IMR-90 (cell line): ENCODE results near the gene PUM2. TPM values are rescaled to one million over a fixed set of nuclear protein-coding genes. Genes with fewer than 3 reads are reported as not detected.
A peak's percentile ranks its signal among the peaks of the same experiment; 100 is the strongest.

ENCODE experiments used
- ATAC-seq: fragments of 200-7000 bp; cut with Tn5 transposase; 2 replicates; pipeline ENCODE4 v1.9.1; 2020; ENCODE audit warnings: low read depth, mild to moderate bottlenecking, moderate library complexity
- BruUV-seq: library from RNA; stranded (reverse); fragments of 400-500 nt; replicated peaks from 2 replicates; lab custom pipeline; 2021; lab: Mats Ljungman, UMichigan
- CTCF ChIA-PET: fragments of 300-600 bp; formaldehyde crosslinking; extraction: SDS; loops from one replicate; lab custom pipeline; 2021; ENCODE audit warnings: antibody characterized with exemption; lab: Yijun Ruan, JAX
- POLR2A ChIA-PET: fragments of 300-600 bp; sonication (Branson Sonifier 250); formaldehyde crosslinking; loops from one replicate; lab custom pipeline; 2022; ENCODE audit warnings: antibody characterized with exemption; ENCODE audit not compliant: unreplicated experiment; lab: Charles Lee
- DNase-seq: peaks from one replicate; pipeline ENCODE4 v3.0.0; 2013
- H2AFZ ChIP-seq: replicated peaks from 2 replicates; pipeline ENCODE3; 2013; ENCODE audit warnings: low read length, mild to moderate bottlenecking; ENCODE audit not compliant: poor library complexity
- H2AK5ac ChIP-seq: 2 replicates; pipeline ENCODE4 v1.6.1; 2013; ENCODE audit warnings: low read depth, low read length, inconsistent platforms
- H2AK9ac ChIP-seq: replicated peaks from 2 replicates; pipeline ENCODE3; 2013; ENCODE audit warnings: mild to moderate bottlenecking, low read depth, low read length, moderate library complexity; ENCODE audit not compliant: poor library complexity
- H2BK120ac ChIP-seq: 2 replicates; pipeline ENCODE4 v1.6.1; 2013; ENCODE audit warnings: low read depth, low read length, inconsistent platforms
- H2BK15ac ChIP-seq: 3 replicates; pipeline ENCODE4 v1.6.1; 2013; ENCODE audit warnings: low read depth, low read length, inconsistent platforms
- H2BK20ac ChIP-seq: 2 replicates; pipeline ENCODE4 v1.6.1; 2013; ENCODE audit warnings: low read depth, mild to moderate bottlenecking, inconsistent platforms, low read length, moderate library complexity
- H2BK5ac ChIP-seq: 2 replicates; pipeline ENCODE4 v1.6.1; 2013; ENCODE audit warnings: mild to moderate bottlenecking, low read depth, low read length, inconsistent platforms; ENCODE audit not compliant: poor library complexity, severe bottlenecking
- H3K14ac ChIP-seq: replicated peaks from 2 replicates; pipeline ENCODE4 v1.6.1; 2013; ENCODE audit warnings: low read depth, low read length, inconsistent platforms
- H3K18ac ChIP-seq: 2 replicates; pipeline ENCODE4 v1.6.1; 2013; ENCODE audit warnings: low read depth, low read length, control low read depth
- H3K23ac ChIP-seq: 2 replicates; pipeline ENCODE4 v1.6.1; 2013; ENCODE audit warnings: low read depth, low read length, inconsistent platforms
- H3K27ac ChIP-seq: 2 replicates; pipeline ENCODE4 v1.5.1; 2013; ENCODE audit warnings: mild to moderate bottlenecking, control low read depth, low read length; ENCODE audit not compliant: insufficient read depth
- H3K27me3 ChIP-seq: 2 replicates; pipeline ENCODE4 v1.6.1; 2013; ENCODE audit warnings: low read length; ENCODE audit not compliant: control insufficient read depth, insufficient read depth
- H3K36me3 ChIP-seq: 2 replicates; pipeline ENCODE4 v1.6.1; 2013; ENCODE audit warnings: low read length, mixed read lengths; ENCODE audit not compliant: control insufficient read depth, insufficient read depth
- H3K4ac ChIP-seq: 2 replicates; pipeline ENCODE4 v1.6.1; 2013; ENCODE audit warnings: low read depth, low read length, inconsistent platforms
- H3K4me1 ChIP-seq: 2 replicates; pipeline ENCODE4 v1.6.1; 2013; ENCODE audit warnings: low read length, mixed read lengths; ENCODE audit not compliant: control insufficient read depth, insufficient read depth
- H3K4me2 ChIP-seq: 2 replicates; pipeline ENCODE4 v1.6.1; 2013; ENCODE audit warnings: low read depth, mild to moderate bottlenecking, control low read depth, low read length, moderate library complexity
- H3K4me3 ChIP-seq: 2 replicates; pipeline ENCODE4 v1.5.1; 2013; ENCODE audit warnings: low read depth, mild to moderate bottlenecking, control low read depth, low read length, moderate library complexity; ENCODE audit not compliant: insufficient read depth
- H3K56ac ChIP-seq: 2 replicates; pipeline ENCODE4 v1.6.1; 2013; ENCODE audit warnings: low read length, inconsistent platforms; ENCODE audit not compliant: insufficient read depth; ENCODE audit errors: extremely low read depth
- H3K79me1 ChIP-seq, 2 experiments: 2 replicates each; pipeline ENCODE4 v1.6.1; 2013; ENCODE audit warnings: low read length in 2 of 2, inconsistent platforms in 1 of 2, low read depth in 1 of 2
- H3K9ac ChIP-seq: 2 replicates; pipeline ENCODE4 v1.6.1; 2013; ENCODE audit warnings: low read depth, low read length, control low read depth
- H3K9me1 ChIP-seq: 2 replicates; pipeline ENCODE4 v1.6.1; 2013; ENCODE audit warnings: low read length, inconsistent platforms; ENCODE audit not compliant: insufficient read depth
- H3K9me3 ChIP-seq: 2 replicates; pipeline ENCODE4 v1.6.1; 2013; ENCODE audit warnings: low read length; ENCODE audit not compliant: control insufficient read depth, insufficient read depth
- H4K20me1 ChIP-seq: 2 replicates; pipeline ENCODE4 v1.6.1; 2013; ENCODE audit warnings: low read length, inconsistent platforms; ENCODE audit not compliant: insufficient read depth
- H4K5ac ChIP-seq: 2 replicates; pipeline ENCODE4 v1.6.1; 2013; ENCODE audit warnings: mild to moderate bottlenecking, low read depth, low read length, control low read depth
- H4K8ac ChIP-seq, 2 experiments: 2 replicates each; pipeline ENCODE4 v1.6.1; 2013; ENCODE audit warnings: low read depth in 2 of 2, low read length in 2 of 2, control low read depth in 1 of 2, inconsistent platforms in 1 of 2
- H4K91ac ChIP-seq: 2 replicates; pipeline ENCODE4 v1.6.1; 2013; ENCODE audit warnings: low read depth, low read length, inconsistent platforms; ENCODE audit not compliant: insufficient read depth
- NFE2L2 ChIP-seq: fragments of 150-350 bp; IDR thresholded peaks from 2 replicates; pipeline ENCODE4 v1.6.1; 2016; ENCODE audit warnings: low read depth, mild to moderate bottlenecking, low read length
- POLR2A ChIP-seq: IDR thresholded peaks from 2 replicates; pipeline ENCODE4 v1.6.1; 2012; ENCODE audit warnings: mild to moderate bottlenecking, low read depth, low read length
- RAD21 ChIP-seq: IDR thresholded peaks from 2 replicates; pipeline ENCODE4 v1.6.1; 2012; ENCODE audit warnings: low read length, improper control_type of control experiment
- RCOR1 ChIP-seq: IDR thresholded peaks from 2 replicates; pipeline ENCODE4 v1.6.1; 2012; ENCODE audit warnings: mild to moderate bottlenecking, low read length, improper control_type of control experiment; ENCODE audit not compliant: insufficient replicate concordance
- RFX5 ChIP-seq: IDR thresholded peaks from 2 replicates; pipeline ENCODE4 v1.8.0; 2012; ENCODE audit warnings: low read depth, mild to moderate bottlenecking, low read length, moderate library complexity
- WGBS, 2 experiments: methylation state at CpG; one replicate each; pipeline versions ENCODE4 v1.1.5 to v1.1.7; 2013; ENCODE audit warnings: missing lambda C conversion rate in 2 of 2; ENCODE audit not compliant: insufficient read length in 1 of 2; ENCODE audit errors: extremely low coverage in 2 of 2; 5-methylcytosine and 5-hydroxymethylcytosine counted together
- dilution Hi-C: fragments of 300-500 bp; cut with HindIII; formaldehyde crosslinking; loops from one replicate; pipeline ENCODE4 v1.14.3; 2018; ENCODE audit warnings: low sequenced_read_pairs; ENCODE audit not compliant: unreplicated experiment
- in situ Hi-C: fragments of 300-500 bp; cut with MboI; formaldehyde crosslinking; loops from 3 replicates; pipeline ENCODE4 v1.14.3; 2019; ENCODE audit warnings: low sequenced_read_pairs, inconsistent platforms, mixed read lengths
- intact Hi-C: fragments of 100-400 bp; cut with micrococcal nuclease; formaldehyde crosslinking; loops from 2 replicates; pipeline ENCODE4 v1.10.0; 2022
- polyA plus RNA-seq, 3 experiments: library from polyadenylated mRNA; depleted of rRNA; stranded (reverse); fragments of >200 nt; gene quantifications; 2 replicates each; pipeline ENCODE4 v1.2.3, GENCODE V29; 2012; ENCODE audit warnings: low replicate concordance in 1 of 3
- total RNA-seq: library from RNA; depleted of rRNA; stranded (reverse); fragments of >200 nt; gene quantifications from 2 replicates; pipeline ENCODE4 v1.2.3, GENCODE V29; 2012
- TF ChIP-seq, protein P1 (sequence below): fragments of 150-350 bp; IDR thresholded peaks from 2 replicates; pipeline ENCODE4 v1.6.1; 2017; ENCODE audit warnings: mild to moderate bottlenecking, antibody characterized with exemption, low read length, low read depth

The PUM2 gene
- total and polyA plus RNA-seq, 2 of the 4 experiments (the other 2 are of a cell fraction): 18.8 to 38.4 TPM

DNA sequence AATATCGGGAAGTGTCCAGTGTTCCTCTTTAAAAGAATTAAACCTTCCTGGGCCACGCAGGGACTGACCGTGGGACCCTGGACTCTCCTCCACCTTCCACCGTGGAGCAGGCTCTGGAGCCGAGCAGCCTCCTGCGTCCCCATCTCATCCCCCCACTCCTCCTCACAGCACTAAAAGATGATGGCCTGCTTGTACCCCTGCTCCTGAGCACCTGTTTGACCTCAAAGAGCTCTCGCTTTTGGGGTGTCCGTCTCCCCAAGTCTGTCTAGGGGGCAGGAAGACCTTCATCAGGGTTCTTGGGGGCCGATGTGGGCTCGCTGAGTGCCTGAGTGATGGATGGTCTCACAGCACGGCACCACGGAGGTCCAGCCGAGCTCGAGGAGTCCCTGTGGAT is 124.5 kb downstream of the PUM2 start:
- H3K9me1 ChIP-seq: peaks cover 2% of the 10 kb centered on the region
- no peak overlapping the region for H3K18ac ChIP-seq
- in situ Hi-C loops (no loop called here), dilution Hi-C loops (no loop called here), intact Hi-C loops (no loop called here)
- H3K27me3 ChIP-seq: no peaks in the 10 kb centered on the region
- no peaks in the 10 kb centered on the region for H4K20me1 ChIP-seq
- H2AFZ ChIP-seq: peak overlapping the region; percentile 97
- H3K9me3 ChIP-seq: 0 out of 2 replicates have a peak, but pooled peaks cover 2% of the 10 kb centered on the region
- peaks cover 0 to 13% of the 10 kb centered on the region in 2 experiments; a peak in 2 of 4 replicates for H3K79me1 ChIP-seq
- no peak overlapping the region for H4K91ac ChIP-seq
- H2BK120ac ChIP-seq: no peak overlapping the region
- peaks cover 15% of the 10 kb centered on the region for H3K4me1 ChIP-seq
- H4K8ac ChIP-seq: no peak overlapping the region
- no peak overlapping the region for H3K4me2 ChIP-seq
- no peak overlapping the region for H3K23ac ChIP-seq
- H3K4me3 ChIP-seq: no peak overlapping the region
- BruUV-seq: no TSS peak
- WGBS, 2 experiments: 93% methylated on average over 3 of the region's 14 CpGs; no CpG with 5 or more reads in 1 of the 2 experiments
- ATAC-seq (no peak), DNase-seq (no peak)
- no peak overlapping the region for H3K27ac ChIP-seq
- no peak overlapping the region for H3K9ac ChIP-seq
- H3K56ac ChIP-seq: no peak overlapping the region
- no peak overlapping the region; the same call in 1 of the 2 replicates for H3K4ac ChIP-seq
- no peak overlapping the region for H2BK20ac ChIP-seq
- H3K14ac ChIP-seq: no peak overlapping the region
- POLR2A ChIA-PET: no interaction called here
- H2BK15ac ChIP-seq: no peak overlapping the region
- no peak overlapping the region for H4K5ac ChIP-seq
- TF ChIP-seq RAD21 (no peak), RFX5 (no peak), RCOR1 (no peak), NFE2L2 (no peak), POLR2A (no peak)
- TF ChIP-seq, protein P1, sequence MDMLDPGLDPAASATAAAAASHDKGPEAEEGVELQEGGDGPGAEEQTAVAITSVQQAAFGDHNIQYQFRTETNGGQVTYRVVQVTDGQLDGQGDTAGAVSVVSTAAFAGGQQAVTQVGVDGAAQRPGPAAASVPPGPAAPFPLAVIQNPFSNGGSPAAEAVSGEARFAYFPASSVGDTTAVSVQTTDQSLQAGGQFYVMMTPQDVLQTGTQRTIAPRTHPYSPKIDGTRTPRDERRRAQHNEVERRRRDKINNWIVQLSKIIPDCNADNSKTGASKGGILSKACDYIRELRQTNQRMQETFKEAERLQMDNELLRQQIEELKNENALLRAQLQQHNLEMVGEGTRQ: no peak
- no peaks in the 10 kb centered on the region for H3K36me3 ChIP-seq
- no peak overlapping the region for H2AK5ac ChIP-seq
- no peak overlapping the region for H2BK5ac ChIP-seq
- CTCF ChIA-PET: interaction anchor here (0.5 to 2.2 kb wide), 7 partner anchors 13 to 119 kb away, joined by 3 to 10 read pairs (median 4); no protein-coding TSS in a partner anchor
- peak overlapping the region; percentile 75 for H2AK9ac ChIP-seq
